Measurements from ENCODE around the gene NT5C3B.

- TF ChIP-seq CTCF (IDR thresholded peaks at IDR 0.05) = no peak
- no peak for TF ChIP-seq POLR2AphosphoS5 (IDR thresholded peaks at IDR 0.05; ENCODE audit: low read depth, low read length)
- TF ChIP-seq SIN3A (IDR thresholded peaks at IDR 0.05; ENCODE audit: borderline replicate concordance, insufficient read depth, low read depth, low read length) = no peak
- TF ChIP-seq TCF7L2 (IDR thresholded peaks at IDR 0.05; ENCODE audit: low read depth, low read length) = no peak
- no peak for TF ChIP-seq REST (IDR thresholded peaks at IDR 0.05; ENCODE audit: insufficient read depth in 1 of 2, low read depth in 2 of 2, low read length in 1 of 2)
These were observed 19.3 kb downstream of the NT5C3B start for GRCh38 chr17:41816637-41817320.
